Keratinocyte (primary cell): ENCODE results near the gene MTA2. TPM values are rescaled to one million over a fixed set of nuclear protein-coding genes. Genes with fewer than 3 reads are reported as not detected.
A peak's percentile ranks its signal among the peaks of the same experiment; 100 is the strongest.

Experiments used
- DNase-seq: peaks from one replicate; pipeline ENCODE4 v3.0.0-alpha.2; 2011; ENCODE audit warnings: low read depth, missing footprints, low spot score
- FAIRE-seq: peaks from 2 replicates; lab custom pipeline; 2011; peaks lifted over from hg19 to GRCh38; lab: Jason Lieb, UNC
- H2AFZ ChIP-seq: 2 replicates; pipeline ENCODE4 v1.6.0; 2012; ENCODE audit warnings: low read length, control low read depth, inconsistent platforms; ENCODE audit not compliant: control insufficient read depth
- H3K27ac ChIP-seq: 2 replicates; pipeline ENCODE4 v1.5.1; 2011; ENCODE audit warnings: low read length; ENCODE audit not compliant: control insufficient read depth, insufficient read depth
- H3K27me3 ChIP-seq: 3 replicates; pipeline ENCODE4 v1.6.0; 2011; ENCODE audit warnings: low read length; ENCODE audit not compliant: control insufficient read depth, insufficient read depth; ENCODE audit errors: extremely low read depth
- H3K36me3 ChIP-seq, 2 experiments: 2 replicates in 1 of 2; 3 replicates in 1 of 2; pipeline ENCODE4 v1.5.1; 2011; ENCODE audit warnings: low read length in 2 of 2, mild to moderate bottlenecking in 1 of 2; ENCODE audit not compliant: control insufficient read depth in 2 of 2, insufficient read depth in 2 of 2; ENCODE audit errors: extremely low read depth in 1 of 2
- H3K4me1 ChIP-seq: 3 replicates; pipeline ENCODE4 v1.5.1; 2011; ENCODE audit warnings: low read length; ENCODE audit not compliant: control insufficient read depth, insufficient read depth; ENCODE audit errors: extremely low read depth
- H3K4me2 ChIP-seq: 3 replicates; pipeline ENCODE4 v1.6.0; 2011; ENCODE audit warnings: low read depth, low read length; ENCODE audit not compliant: control insufficient read depth, insufficient read depth; ENCODE audit errors: extremely low read depth
- H3K4me3 ChIP-seq, 3 experiments: fragments of 200-600 bp in 1 of 3; sonication (generic) in 1 of 3; 2 replicates in 2 of 3; 3 replicates in 1 of 3; pipeline ENCODE4 v1.5.1; 2011 to 2016; ENCODE audit warnings: low read length in 3 of 3, mild to moderate bottlenecking in 3 of 3, control low read depth in 2 of 3, inconsistent platforms in 1 of 3, low read depth in 1 of 3, mixed read lengths in 1 of 3, mixed run types in 1 of 3, moderate library complexity in 1 of 3; ENCODE audit not compliant: control insufficient read depth in 2 of 3, insufficient read depth in 2 of 3; ENCODE audit errors: extremely low read depth in 1 of 3
- H3K79me2 ChIP-seq: 2 replicates; pipeline ENCODE4 v1.6.0; 2012; ENCODE audit warnings: low read length; ENCODE audit not compliant: control insufficient read depth, insufficient read depth
- H3K9ac ChIP-seq: 3 replicates; pipeline ENCODE4 v1.6.0; 2011; ENCODE audit warnings: low read length; ENCODE audit not compliant: control insufficient read depth, insufficient read depth; ENCODE audit errors: extremely low read depth
- H3K9me1 ChIP-seq: 3 replicates; pipeline ENCODE4 v1.6.0; 2011; ENCODE audit warnings: low read length; ENCODE audit not compliant: control insufficient read depth, insufficient read depth; ENCODE audit errors: extremely low read depth
- H3K9me3 ChIP-seq: 2 replicates; pipeline ENCODE4 v1.5.1; 2012; ENCODE audit warnings: low read depth, low read length; ENCODE audit not compliant: control insufficient read depth
- H4K20me1 ChIP-seq: 3 replicates; pipeline ENCODE4 v1.6.0; 2011; ENCODE audit warnings: low read length; ENCODE audit not compliant: control insufficient read depth, insufficient read depth; ENCODE audit errors: extremely low read depth
- EZH2 ChIP-seq: IDR thresholded peaks from one replicate; pipeline ENCODE4 v1.6.1; 2012; ENCODE audit warnings: inconsistent platforms, mild to moderate bottlenecking, low read length, moderate library complexity
- dilution Hi-C: fragments of 300-500 bp; cut with MboI; formaldehyde crosslinking; loops from one replicate; pipeline ENCODE4 v1.7.0; 2020; ENCODE audit warnings: low sequenced_read_pairs; ENCODE audit not compliant: extremely low pct_ligation_motif_present
- polyA plus RNA-seq, 5 experiments: library from polyadenylated mRNA; depleted of rRNA in 3 of 5; stranded (reverse) in 3 of 5; stranded (forward) in 1 of 5; unstranded in 1 of 5; fragments of >200 nt; gene quantifications; 1 replicate in 1 of 5; 2 replicates in 3 of 5; 3 replicates in 1 of 5; pipeline versions ENCODE4 v1.2.1 to v1.2.3, GENCODE V29; 2011 to 2012; ENCODE audit warnings: missing spikeins in 2 of 5, low read depth in 1 of 5, low replicate concordance in 1 of 5
- TF ChIP-seq, protein P1 (sequence below), 3 experiments: IDR thresholded peaks in 1 of 3; conservative IDR thresholded peaks in 1 of 3; optimal IDR thresholded peaks in 1 of 3; 2 replicates in 2 of 3; 3 replicates in 1 of 3; pipeline versions ENCODE3 to v1.5.1; 2011; ENCODE audit warnings: low read length in 3 of 3, mild to moderate bottlenecking in 3 of 3, moderate library complexity in 2 of 3, control low read depth in 1 of 3, inconsistent platforms in 1 of 3; ENCODE audit not compliant: insufficient read depth in 2 of 3; ENCODE audit errors: extremely low read depth in 1 of 3

The MTA2 gene
- polyA plus RNA-seq, 1 donor (not counting 4 experiments of a cell fraction or from before 2014, with no cell fraction given), result 39.7 TPM

GRCh38 chr11:62632492-62632891 lies 30.8 kb upstream of the MTA2 start:
- Histone ChIP-seq H4K20me1 (peaks cover 3% of the 10 kb centered on the region), H3K4me1 (no peaks in the 10 kb centered on the region), H3K4me3 (no peak overlapping the region), H3K36me3 (peaks cover 47 to 71% of the 10 kb centered on the region in 2 experiments), H3K27ac (no peak overlapping the region), H3K9me3 (no peaks in the 10 kb centered on the region), H3K9ac (no peak overlapping the region), H3K79me2 (peaks cover 1% of the 10 kb centered on the region), H3K9me1 (no peaks in the 10 kb centered on the region), H2AFZ (no peak overlapping the region), H3K27me3 (no peaks in the 10 kb centered on the region), H3K4me2 (no peak overlapping the region)
- dilution Hi-C loops, result no loop called here
- TF ChIP-seq, protein P1, sequence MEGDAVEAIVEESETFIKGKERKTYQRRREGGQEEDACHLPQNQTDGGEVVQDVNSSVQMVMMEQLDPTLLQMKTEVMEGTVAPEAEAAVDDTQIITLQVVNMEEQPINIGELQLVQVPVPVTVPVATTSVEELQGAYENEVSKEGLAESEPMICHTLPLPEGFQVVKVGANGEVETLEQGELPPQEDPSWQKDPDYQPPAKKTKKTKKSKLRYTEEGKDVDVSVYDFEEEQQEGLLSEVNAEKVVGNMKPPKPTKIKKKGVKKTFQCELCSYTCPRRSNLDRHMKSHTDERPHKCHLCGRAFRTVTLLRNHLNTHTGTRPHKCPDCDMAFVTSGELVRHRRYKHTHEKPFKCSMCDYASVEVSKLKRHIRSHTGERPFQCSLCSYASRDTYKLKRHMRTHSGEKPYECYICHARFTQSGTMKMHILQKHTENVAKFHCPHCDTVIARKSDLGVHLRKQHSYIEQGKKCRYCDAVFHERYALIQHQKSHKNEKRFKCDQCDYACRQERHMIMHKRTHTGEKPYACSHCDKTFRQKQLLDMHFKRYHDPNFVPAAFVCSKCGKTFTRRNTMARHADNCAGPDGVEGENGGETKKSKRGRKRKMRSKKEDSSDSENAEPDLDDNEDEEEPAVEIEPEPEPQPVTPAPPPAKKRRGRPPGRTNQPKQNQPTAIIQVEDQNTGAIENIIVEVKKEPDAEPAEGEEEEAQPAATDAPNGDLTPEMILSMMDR (optimal IDR thresholded peaks at IDR 0.05 in 1 of 3, IDR thresholded peaks at IDR 0.05 in 1 of 3, conservative IDR thresholded peaks at IDR 0.05 in 1 of 3; ENCODE audit: extremely low read depth in 1 of 3, insufficient read depth in 2 of 3, low read length in 3 of 3), result no peak
- TF ChIP-seq EZH2, result no peak
- FAIRE-seq (no peak), DNase-seq (no peak)

- H3K27ac ChIP-seq, result no peak overlapping the region
- no peaks in the 10 kb centered on the region for H3K9me1 ChIP-seq
- H3K9me3 ChIP-seq, result no peaks in the 10 kb centered on the region
- H3K4me3 ChIP-seq, result no peak overlapping the region
- peaks cover 48 to 69% of the 10 kb centered on the region in 2 experiments for H3K36me3 ChIP-seq
- no peak overlapping the region for H2AFZ ChIP-seq
- no peak overlapping the region for H3K9ac ChIP-seq
- dilution Hi-C loops, result no loop called here
- TF ChIP-seq, protein P1 (optimal IDR thresholded peaks at IDR 0.05 in 1 of 3, IDR thresholded peaks at IDR 0.05 in 1 of 3, conservative IDR thresholded peaks at IDR 0.05 in 1 of 3; ENCODE audit: extremely low read depth in 1 of 3, insufficient read depth in 2 of 3, low read length in 3 of 3), result peak in 2 of 3 experiments; percentile 25 to 40
- TF ChIP-seq EZH2, result no peak
- DNase-seq (no peak), FAIRE-seq (no peak)
- H4K20me1 ChIP-seq, result peaks cover 3% of the 10 kb centered on the region
- peaks cover 1% of the 10 kb centered on the region for H3K79me2 ChIP-seq
- no peaks in the 10 kb centered on the region for H3K27me3 ChIP-seq
- no peak overlapping the region for H3K4me2 ChIP-seq
- H3K4me1 ChIP-seq, result no peaks in the 10 kb centered on the region
Observed at GRCh38 chr11:62627713-62628112, 26.0 kb upstream of the MTA2 start.
